ENCODE results near the gene SPRED2. TPM values are rescaled to one million over a fixed set of nuclear protein-coding genes. Genes with fewer than 3 reads are reported as not detected.

The SPRED2 gene
- total RNA-seq, 1 donor from 2014 or later = 43.9 TPM

- no peaks in the 10 kb centered on the region for H3K9me3 ChIP-seq
- no peak overlapping the region for H3K27ac ChIP-seq
- no peak for DNase-seq
- H3K4me3 ChIP-seq = no peak overlapping the region
- TF ChIP-seq, protein P1, sequence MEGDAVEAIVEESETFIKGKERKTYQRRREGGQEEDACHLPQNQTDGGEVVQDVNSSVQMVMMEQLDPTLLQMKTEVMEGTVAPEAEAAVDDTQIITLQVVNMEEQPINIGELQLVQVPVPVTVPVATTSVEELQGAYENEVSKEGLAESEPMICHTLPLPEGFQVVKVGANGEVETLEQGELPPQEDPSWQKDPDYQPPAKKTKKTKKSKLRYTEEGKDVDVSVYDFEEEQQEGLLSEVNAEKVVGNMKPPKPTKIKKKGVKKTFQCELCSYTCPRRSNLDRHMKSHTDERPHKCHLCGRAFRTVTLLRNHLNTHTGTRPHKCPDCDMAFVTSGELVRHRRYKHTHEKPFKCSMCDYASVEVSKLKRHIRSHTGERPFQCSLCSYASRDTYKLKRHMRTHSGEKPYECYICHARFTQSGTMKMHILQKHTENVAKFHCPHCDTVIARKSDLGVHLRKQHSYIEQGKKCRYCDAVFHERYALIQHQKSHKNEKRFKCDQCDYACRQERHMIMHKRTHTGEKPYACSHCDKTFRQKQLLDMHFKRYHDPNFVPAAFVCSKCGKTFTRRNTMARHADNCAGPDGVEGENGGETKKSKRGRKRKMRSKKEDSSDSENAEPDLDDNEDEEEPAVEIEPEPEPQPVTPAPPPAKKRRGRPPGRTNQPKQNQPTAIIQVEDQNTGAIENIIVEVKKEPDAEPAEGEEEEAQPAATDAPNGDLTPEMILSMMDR (IDR thresholded peaks at IDR 0.05) = no peak
- H3K27me3 ChIP-seq (ENCODE audit: low read depth) = no peaks in the 10 kb centered on the region
- intact Hi-C loops (cut with DNase I) = no loop called here
- ATAC-seq = no peak
- H3K4me1 ChIP-seq = peaks cover 57% of the 10 kb centered on the region
- H3K36me3 ChIP-seq = no peaks in the 10 kb centered on the region
Observed at GRCh38 chr2:65353046-65353445, 79.4 kb downstream of the SPRED2 start.

DNA sequence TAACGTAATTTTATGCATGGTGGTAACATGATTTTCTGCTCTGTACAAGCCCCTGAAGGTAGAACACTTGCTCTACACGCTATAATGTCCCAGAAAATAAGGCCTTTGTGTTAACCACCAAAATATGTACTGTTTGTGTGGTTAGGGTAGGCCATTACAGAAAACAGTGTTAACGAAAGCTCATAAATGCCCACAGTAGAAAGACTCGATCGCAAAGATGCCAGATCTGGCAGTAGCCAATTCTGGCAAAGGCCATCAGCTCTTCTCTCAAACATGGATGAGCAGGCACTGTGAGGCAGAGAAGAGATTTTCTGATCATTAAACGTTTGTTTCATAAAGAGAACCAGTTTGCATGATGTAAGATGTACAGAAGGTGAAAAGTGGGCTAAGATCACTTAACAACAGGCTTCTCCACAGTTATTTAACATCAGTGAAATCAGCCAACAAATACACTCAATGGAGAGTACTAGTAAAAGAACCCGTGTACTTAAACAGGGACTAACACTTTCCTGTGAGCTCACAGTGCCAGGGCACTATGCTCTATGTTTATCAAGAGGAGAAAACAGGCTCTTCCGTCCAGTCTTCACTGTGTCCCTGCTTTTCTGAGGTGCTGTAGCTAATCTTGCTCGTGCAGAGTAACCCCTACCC, 80.3 kb downstream of the SPRED2 start:
- intact Hi-C loops (cut with DNase I) = no loop called here

GRCh38 chr2:65351234-65351947, 81.0 kb downstream of the SPRED2 start:
- no peaks in the 10 kb centered on the region for H3K9me3 ChIP-seq
- H3K4me3 ChIP-seq = no peak overlapping the region
- intact Hi-C loops (cut with DNase I) = no loop called here
- TF ChIP-seq, protein P1 (IDR thresholded peaks at IDR 0.05) = no peak
- no peaks in the 10 kb centered on the region for H3K27me3 ChIP-seq (ENCODE audit: low read depth)
- no peak overlapping the region for H3K27ac ChIP-seq
- DNase-seq = no peak
- ATAC-seq = peak; percentile 44 to 68
- H3K36me3 ChIP-seq = no peaks in the 10 kb centered on the region
- peaks cover 53% of the 10 kb centered on the region for H3K4me1 ChIP-seq

More for the DNA sequence above, 80.3 kb downstream of the SPRED2 start:
- TF ChIP-seq, protein P1 (IDR thresholded peaks at IDR 0.05) = no peak
- H3K4me3 ChIP-seq = no peak overlapping the region
- DNase-seq (no peak), ATAC-seq (peak in 1 of 2 donors; percentile 43)
- no peaks in the 10 kb centered on the region for H3K36me3 ChIP-seq
- H3K27ac ChIP-seq = no peak overlapping the region
- no peaks in the 10 kb centered on the region for H3K9me3 ChIP-seq
- H3K27me3 ChIP-seq (ENCODE audit: low read depth) = no peaks in the 10 kb centered on the region
- peaks cover 53% of the 10 kb centered on the region for H3K4me1 ChIP-seq

DNA sequence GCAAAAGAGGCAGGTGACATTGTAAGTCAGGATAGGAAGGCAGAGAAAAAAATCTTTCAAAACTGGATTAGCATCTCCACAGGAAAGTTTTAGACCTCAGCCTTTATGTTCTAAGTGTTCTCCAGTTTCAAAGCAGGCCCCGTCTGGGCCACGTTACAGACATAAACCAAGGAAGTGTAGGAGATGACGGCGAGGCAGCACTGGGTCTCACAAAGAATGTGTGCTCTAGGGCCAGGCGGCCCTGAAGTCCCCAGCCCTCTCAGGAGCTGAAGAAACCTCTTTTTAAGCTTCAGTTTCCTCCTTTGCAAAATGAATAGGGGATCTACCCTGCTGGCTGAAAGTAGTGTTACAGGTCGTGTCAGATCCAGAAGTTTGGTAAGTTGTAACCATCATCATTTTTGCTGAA, 81.7 kb downstream of the SPRED2 start:
- intact Hi-C loops (cut with DNase I) = no loop called here
- H3K36me3 ChIP-seq = no peaks in the 10 kb centered on the region
- TF ChIP-seq, protein P1 (IDR thresholded peaks at IDR 0.05) = no peak
- no peaks in the 10 kb centered on the region for H3K27me3 ChIP-seq (ENCODE audit: low read depth)
- no peak for DNase-seq
- H3K27ac ChIP-seq = no peak overlapping the region
- no peak for ATAC-seq
- no peaks in the 10 kb centered on the region for H3K9me3 ChIP-seq
- no peak overlapping the region for H3K4me3 ChIP-seq
- peaks cover 53% of the 10 kb centered on the region for H3K4me1 ChIP-seq

- Histone ChIP-seq H3K4me1 (peaks cover 53% of the 10 kb centered on the region), H3K4me3 (no peak overlapping the region), H3K9me3 (no peaks in the 10 kb centered on the region), H3K27me3 (ENCODE audit: low read depth) (no peaks in the 10 kb centered on the region), H3K36me3 (no peaks in the 10 kb centered on the region), H3K27ac (no peak overlapping the region)
- no peak for ATAC-seq
- TF ChIP-seq, protein P1 (IDR thresholded peaks at IDR 0.05) = no peak
- peak; percentile 52 for DNase-seq
- intact Hi-C loops (cut with DNase I) = no loop called here
Observed at GRCh38 chr2:65349863-65350262, 82.5 kb downstream of the SPRED2 start.
